Neural cell (in vitro differentiated cells): ENCODE results near the gene ZNF248. TPM values are rescaled to one million over a fixed set of nuclear protein-coding genes. Genes with fewer than 3 reads are reported as not detected.

Experiments used
- H2AFZ ChIP-seq: fragments of 200-600, 300-800 bp; sonication (generic), shearing (Covaris generic); 2 replicates; pipeline ENCODE4 v1.6.0; 2014; ENCODE audit warnings: low read depth, mild to moderate bottlenecking, antibody characterized with exemption, low read length, moderate library complexity
- H3F3A ChIP-seq: fragments of 200-600 bp; shearing (Covaris generic); 2 replicates; pipeline ENCODE4 v1.6.1; 2016; ENCODE audit warnings: mild to moderate bottlenecking, moderate library complexity, mixed read lengths, antibody characterized with exemption, low read length; ENCODE audit not compliant: insufficient read depth, poor library complexity, severe bottlenecking
- H3K27ac ChIP-seq: fragments of 200-600, 300-800 bp; sonication (generic), shearing (Covaris generic); 2 replicates; pipeline ENCODE4 v1.5.1; 2014; ENCODE audit warnings: mild to moderate bottlenecking, low read length, moderate library complexity
- H3K27me3 ChIP-seq: fragments of 300-800, 200-600 bp; sonication (generic), shearing (Covaris generic); 2 replicates; pipeline ENCODE4 v1.6.0; 2014; ENCODE audit warnings: mild to moderate bottlenecking, low read depth, low read length, moderate library complexity; ENCODE audit not compliant: insufficient read depth
- H3K36me3 ChIP-seq: fragments of 300-800, 200-600 bp; sonication (generic), shearing (Covaris generic); 2 replicates; pipeline ENCODE4 v1.5.1; 2014; ENCODE audit warnings: mild to moderate bottlenecking, antibody characterized with exemption, low read length, moderate library complexity; ENCODE audit not compliant: insufficient read depth
- H3K4me2 ChIP-seq: fragments of 300-800, 200-600 bp; sonication (generic), shearing (Covaris generic); 2 replicates; pipeline ENCODE4 v1.6.0; 2014; ENCODE audit warnings: mild to moderate bottlenecking, low read length
- H3K4me3 ChIP-seq: fragments of 300-800, 200-600 bp; sonication (generic), shearing (Covaris generic); 2 replicates; pipeline ENCODE4 v1.5.1; 2014; ENCODE audit warnings: mild to moderate bottlenecking, low read length, moderate library complexity
- H3K79me2 ChIP-seq: fragments of 200-600 bp; shearing (Covaris generic); replicated peaks from 2 replicates; pipeline ENCODE4 v1.6.0; 2014; ENCODE audit warnings: mild to moderate bottlenecking, low read length, moderate library complexity; ENCODE audit not compliant: insufficient read depth
- H3K9ac ChIP-seq: fragments of 300-800, 200-600 bp; sonication (generic), shearing (Covaris generic); 2 replicates; pipeline ENCODE4 v1.6.1; 2016; ENCODE audit warnings: mild to moderate bottlenecking, low read length, mixed read lengths
- H3K9me2 ChIP-seq: fragments of 200-600 bp; shearing (Covaris generic); 2 replicates; pipeline ENCODE4 v1.6.1; 2016; ENCODE audit warnings: mild to moderate bottlenecking, low read length, mixed read lengths; ENCODE audit not compliant: insufficient read depth
- H3K9me3 ChIP-seq: fragments of 200-600, 300-800 bp; sonication (generic), shearing (Covaris generic); 2 replicates; pipeline ENCODE4 v1.6.1; 2016; ENCODE audit warnings: mild to moderate bottlenecking, mixed run types, low read length, moderate library complexity, mixed read lengths
- H4K20me1 ChIP-seq: fragments of 200-600 bp; shearing (Covaris generic); 2 replicates; pipeline ENCODE4 v1.6.1; 2016; ENCODE audit warnings: mild to moderate bottlenecking, mixed run types; ENCODE audit not compliant: insufficient read depth
- CTCF ChIP-seq: fragments of 450-650 bp; IDR thresholded peaks from 2 replicates; pipeline ENCODE4 v1.5.1; 2014; ENCODE audit warnings: antibody characterized with exemption, mild to moderate bottlenecking, moderate library complexity; ENCODE audit not compliant: poor library complexity, severe bottlenecking
- EP300 ChIP-seq: fragments of 450-650 bp; conservative IDR thresholded peaks from 2 replicates; pipeline ENCODE4 v1.6.1; 2014; ENCODE audit warnings: antibody characterized with exemption, mild to moderate bottlenecking, moderate library complexity; ENCODE audit not compliant: poor library complexity, severe bottlenecking
- EZH2 ChIP-seq: fragments of 200-600, 300-800 bp; shearing (Covaris generic), sonication (generic); IDR thresholded peaks from 2 replicates; pipeline ENCODE4 v1.6.1; 2014; ENCODE audit warnings: antibody characterized with exemption, low read length, borderline replicate concordance, mild to moderate bottlenecking; ENCODE audit not compliant: insufficient read depth, poor library complexity, severe bottlenecking
- MXI1 ChIP-seq: fragments of 450-650 bp; conservative IDR thresholded peaks from 2 replicates; pipeline ENCODE4 v1.6.1; 2014; ENCODE audit warnings: antibody characterized with exemption, mild to moderate bottlenecking; ENCODE audit not compliant: poor library complexity, severe bottlenecking
- POLR2AphosphoS5 ChIP-seq: IDR thresholded peaks from 2 replicates; pipeline ENCODE4 v1.6.1; 2012
- RAD21 ChIP-seq: fragments of 450-650 bp; conservative IDR thresholded peaks from 2 replicates; pipeline ENCODE4 v1.6.1; 2014; ENCODE audit warnings: antibody characterized with exemption, mild to moderate bottlenecking, moderate library complexity
- REST ChIP-seq: IDR thresholded peaks from 2 replicates; pipeline ENCODE4 v1.6.1; 2012; ENCODE audit warnings: borderline replicate concordance
- SMC3 ChIP-seq: fragments of 450-650 bp; conservative IDR thresholded peaks from 2 replicates; pipeline ENCODE4 v1.6.1; 2014; ENCODE audit warnings: antibody characterized with exemption, mild to moderate bottlenecking, moderate library complexity; ENCODE audit not compliant: poor library complexity
- TAF1 ChIP-seq: IDR thresholded peaks from 2 replicates; pipeline ENCODE4 v1.6.1; 2012; ENCODE audit warnings: low read depth
- polyA plus RNA-seq: library from polyadenylated mRNA; depleted of rRNA; stranded (reverse); fragments of >200 nt; gene quantifications from 2 replicates; pipeline ENCODE4 v1.2.3, GENCODE V29; 2014

ZNF248 gene
- polyA plus RNA-seq, 1 donor from 2014 or later: 0.24 TPM

GRCh38 chr10:37754538-37755323 lies 102.7 kb downstream of the ZNF248 start (continued):
- no peak for TF ChIP-seq SMC3

DNA sequence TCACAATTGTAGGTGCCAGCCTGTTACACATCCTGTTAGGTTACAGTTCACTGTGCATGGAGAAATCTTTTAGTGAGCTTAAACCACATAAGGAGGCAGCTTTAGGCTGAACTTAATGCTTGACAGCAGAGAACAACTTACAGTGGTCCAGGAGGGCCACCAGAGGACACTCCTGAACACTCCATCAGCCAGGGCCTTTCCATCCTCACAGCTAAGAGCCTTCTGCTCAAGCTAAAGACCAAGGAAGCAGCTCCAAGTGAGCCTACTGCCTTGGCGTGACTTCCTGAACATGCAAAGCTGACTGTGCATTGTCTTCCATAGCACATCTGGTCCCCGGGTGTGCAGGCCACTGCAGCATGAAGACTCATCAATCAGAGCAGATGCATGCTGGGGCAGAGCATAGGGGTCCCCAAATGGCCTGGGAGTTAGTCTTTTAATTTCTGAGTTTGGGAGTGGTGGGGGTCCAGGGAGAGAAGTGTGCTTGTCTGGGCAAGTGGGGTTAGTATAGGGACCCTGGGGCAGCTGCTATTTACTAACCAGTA lies 105.0 kb downstream of the ZNF248 start:
- H3K4me3 ChIP-seq: no peak overlapping the region
- no peak overlapping the region for H3K4me2 ChIP-seq
- no peak overlapping the region for H3K27ac ChIP-seq
- no peaks in the 10 kb centered on the region for H3K36me3 ChIP-seq
- H3K79me2 ChIP-seq: no peaks in the 10 kb centered on the region
- H2AFZ ChIP-seq: no peak overlapping the region
- H4K20me1 ChIP-seq: no peaks in the 10 kb centered on the region
- H3K9me3 ChIP-seq: peaks cover 6% of the 10 kb centered on the region
- no peak for TF ChIP-seq POLR2AphosphoS5
- TF ChIP-seq REST: no peak
- no peak for TF ChIP-seq EZH2
- TF ChIP-seq RAD21: no peak
- TF ChIP-seq MXI1: no peak
- TF ChIP-seq TAF1: no peak
- TF ChIP-seq CTCF: no peak
- no peak for TF ChIP-seq SMC3
- no peak for TF ChIP-seq EP300
- no peaks in the 10 kb centered on the region for H3K9me2 ChIP-seq
- no peak overlapping the region for H3K9ac ChIP-seq
- H3K27me3 ChIP-seq: no peaks in the 10 kb centered on the region
- no peaks in the 10 kb centered on the region for H3F3A ChIP-seq

GRCh38 chr10:37748170-37748569 lies 109.2 kb downstream of the ZNF248 start:
- H2AFZ ChIP-seq: no peak overlapping the region
- no peaks in the 10 kb centered on the region for H3K27me3 ChIP-seq
- H3K9me2 ChIP-seq: no peaks in the 10 kb centered on the region
- TF ChIP-seq POLR2AphosphoS5: no peak
- no peak for TF ChIP-seq CTCF
- no peak for TF ChIP-seq MXI1
- TF ChIP-seq SMC3: no peak
- no peak for TF ChIP-seq EP300
- no peak for TF ChIP-seq EZH2
- TF ChIP-seq REST: no peak
- no peak for TF ChIP-seq TAF1
- no peak for TF ChIP-seq RAD21
- H3K9me3 ChIP-seq: no peaks in the 10 kb centered on the region
- H3K36me3 ChIP-seq: no peaks in the 10 kb centered on the region
- H3K79me2 ChIP-seq: no peaks in the 10 kb centered on the region
- no peaks in the 10 kb centered on the region for H3F3A ChIP-seq
- H3K27ac ChIP-seq: no peak overlapping the region
- H3K4me2 ChIP-seq: no peak overlapping the region
- H4K20me1 ChIP-seq: no peaks in the 10 kb centered on the region
- H3K4me3 ChIP-seq: no peak overlapping the region
- no peak overlapping the region for H3K9ac ChIP-seq
